ENCODE results near the gene CREG1.
A peak's percentile ranks its signal among the peaks of the same experiment; 100 is the strongest.

The CREG1 gene

DNA sequence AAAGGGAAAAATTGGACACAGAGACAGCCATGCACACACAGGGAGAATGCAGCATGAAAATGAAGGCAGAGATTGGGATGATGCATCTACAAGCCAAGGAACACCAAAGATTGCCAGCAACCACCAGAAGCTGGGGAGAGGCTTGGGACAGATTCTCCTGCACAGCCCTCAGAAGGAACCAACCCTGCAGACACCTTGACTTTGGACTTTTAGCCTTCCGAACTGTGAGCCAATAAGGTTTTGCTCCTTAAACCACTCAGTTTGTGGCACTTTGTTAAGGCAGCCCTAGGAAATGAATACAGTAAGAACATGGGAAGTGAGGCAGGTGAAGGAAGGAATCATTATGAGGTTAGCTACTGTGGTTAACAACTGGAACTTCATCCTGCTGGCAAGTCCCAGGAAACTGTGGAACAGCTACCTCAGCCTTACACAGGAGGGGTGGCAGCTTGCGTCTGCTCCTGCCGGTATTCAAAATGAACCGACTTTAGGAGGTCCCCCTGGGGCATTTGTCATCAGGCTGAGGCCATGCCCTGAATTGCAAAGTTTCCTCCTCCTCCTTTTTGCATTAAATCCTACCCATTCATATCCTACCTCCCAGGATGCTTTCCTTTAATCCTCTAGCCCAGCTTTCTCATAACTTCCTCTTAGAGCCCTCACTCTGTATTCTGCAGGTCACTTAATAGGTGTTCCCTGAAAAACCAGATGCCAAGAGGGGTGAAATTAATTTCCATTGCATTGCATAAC lies 50.7 kb downstream of the CREG1 start:
- DNase-seq, result no peak

DNA sequence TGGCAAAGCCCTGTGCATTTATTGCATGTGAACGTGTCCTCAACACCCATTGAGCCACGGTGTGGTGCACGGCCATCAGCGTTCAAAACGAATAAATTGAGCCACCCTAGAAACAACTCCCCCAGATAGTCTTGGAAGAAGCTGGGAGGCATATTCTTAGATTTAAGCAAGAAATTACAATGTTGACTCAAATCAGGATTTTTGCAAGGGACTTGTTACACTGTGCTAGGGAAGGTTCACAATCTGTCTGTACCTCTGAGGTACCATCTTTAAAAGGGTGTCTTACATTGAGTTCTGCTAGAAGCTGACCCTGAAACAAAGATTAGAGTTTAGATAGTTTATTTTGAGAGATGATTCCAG lies 51.4 kb downstream of the CREG1 start:
- DNase-seq, result no peak

DNA sequence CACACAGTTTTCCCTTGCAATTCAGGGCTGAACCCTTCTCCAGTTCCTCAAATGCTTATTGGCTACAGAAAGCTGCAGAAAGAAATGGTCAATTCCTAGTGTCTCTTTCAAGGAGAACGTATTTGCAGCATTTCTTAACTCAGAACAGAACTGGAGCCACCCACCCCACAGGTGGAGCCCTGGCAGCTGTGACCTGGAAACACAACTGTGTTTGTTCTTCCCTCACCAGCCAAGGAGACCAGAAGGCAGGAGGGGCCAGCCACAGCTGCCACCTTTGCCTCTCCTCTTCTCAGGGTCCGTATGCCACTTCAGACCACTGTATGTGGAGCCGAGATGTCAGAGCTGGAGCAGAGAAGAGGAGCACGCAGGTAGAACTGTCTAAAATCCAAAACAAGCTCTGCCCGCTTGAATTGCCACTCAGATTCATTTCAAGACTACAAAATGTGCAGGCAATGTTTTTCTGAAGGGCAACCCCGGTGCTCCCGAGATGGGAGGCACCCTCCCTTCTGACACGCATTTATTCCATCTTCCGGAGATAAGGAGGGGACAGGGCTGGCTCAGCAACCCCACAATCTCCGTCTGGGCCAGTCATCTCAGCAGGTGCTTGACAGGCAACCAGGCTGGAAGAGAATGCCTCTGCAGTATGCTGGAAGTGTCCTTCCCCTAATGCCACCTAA lies 51.9 kb downstream of the CREG1 start:
- peak; percentile 18 for DNase-seq

DNA sequence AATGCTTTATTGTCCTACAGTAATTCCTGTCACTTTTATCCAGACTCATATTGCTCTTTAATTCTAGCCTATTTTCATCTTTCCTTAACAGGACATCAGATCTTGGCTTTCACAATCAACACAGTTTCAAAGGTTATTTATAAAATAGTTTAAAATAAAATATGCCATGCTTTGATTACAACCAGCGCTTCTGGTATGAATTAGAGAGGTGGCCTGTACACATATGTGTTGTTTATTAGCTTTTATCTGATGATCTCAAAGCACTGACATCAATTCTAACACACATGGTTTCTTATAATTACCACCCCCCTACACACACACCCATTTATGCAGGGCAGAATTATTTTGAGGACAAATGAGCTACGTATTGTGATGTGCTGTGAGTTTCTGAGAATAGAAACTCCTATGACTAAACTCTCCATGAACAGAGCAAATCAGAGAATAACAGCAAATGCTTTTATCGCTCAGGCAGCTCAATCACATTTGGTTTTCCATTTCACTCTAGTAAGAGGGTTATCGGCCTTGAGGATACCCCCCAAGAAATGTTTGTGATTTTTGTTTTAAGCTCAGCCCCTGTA lies 53.2 kb downstream of the CREG1 start:
- no peak for DNase-seq

DNA sequence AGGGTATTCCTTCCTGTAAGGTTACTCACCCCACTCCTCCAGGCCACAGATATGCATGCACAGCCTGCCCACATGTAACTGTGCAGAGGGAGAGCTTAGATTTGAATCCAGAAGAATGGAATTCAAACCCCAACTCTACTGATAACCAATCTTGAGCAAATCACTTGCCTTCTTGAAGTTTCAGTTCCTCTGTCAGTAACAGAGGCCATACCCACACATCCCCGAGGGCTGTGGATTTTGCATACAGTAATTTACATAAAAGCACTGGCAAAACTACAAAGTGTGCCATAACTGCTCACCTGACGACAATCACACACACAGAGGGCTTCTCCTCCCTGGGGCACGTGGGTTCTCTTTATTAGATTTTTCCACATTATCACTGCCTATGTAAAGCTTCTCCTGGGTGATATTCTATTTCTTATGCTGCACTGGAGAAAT lies 53.9 kb downstream of the CREG1 start:
- no peak for DNase-seq

DNA sequence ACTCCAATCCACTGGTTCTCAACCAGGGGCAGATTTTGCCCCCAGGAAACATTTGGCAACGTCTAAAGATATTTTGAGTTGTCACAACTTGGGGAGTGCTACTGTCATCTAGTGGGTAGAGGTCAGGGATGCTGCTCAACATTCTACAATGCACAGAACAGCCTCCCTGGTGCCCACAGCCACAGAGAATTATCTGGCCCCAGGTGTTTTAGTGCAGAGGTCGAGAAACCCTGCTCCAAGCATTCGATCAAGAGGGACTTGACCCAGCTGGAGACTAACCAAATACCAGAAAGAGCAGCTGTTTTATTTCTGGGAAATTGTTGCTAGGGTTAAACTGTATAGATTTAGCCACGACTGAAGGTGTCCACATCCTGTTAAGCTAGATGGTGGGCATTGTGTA lies 54.5 kb downstream of the CREG1 start:
- peak; percentile 61 for DNase-seq

DNA sequence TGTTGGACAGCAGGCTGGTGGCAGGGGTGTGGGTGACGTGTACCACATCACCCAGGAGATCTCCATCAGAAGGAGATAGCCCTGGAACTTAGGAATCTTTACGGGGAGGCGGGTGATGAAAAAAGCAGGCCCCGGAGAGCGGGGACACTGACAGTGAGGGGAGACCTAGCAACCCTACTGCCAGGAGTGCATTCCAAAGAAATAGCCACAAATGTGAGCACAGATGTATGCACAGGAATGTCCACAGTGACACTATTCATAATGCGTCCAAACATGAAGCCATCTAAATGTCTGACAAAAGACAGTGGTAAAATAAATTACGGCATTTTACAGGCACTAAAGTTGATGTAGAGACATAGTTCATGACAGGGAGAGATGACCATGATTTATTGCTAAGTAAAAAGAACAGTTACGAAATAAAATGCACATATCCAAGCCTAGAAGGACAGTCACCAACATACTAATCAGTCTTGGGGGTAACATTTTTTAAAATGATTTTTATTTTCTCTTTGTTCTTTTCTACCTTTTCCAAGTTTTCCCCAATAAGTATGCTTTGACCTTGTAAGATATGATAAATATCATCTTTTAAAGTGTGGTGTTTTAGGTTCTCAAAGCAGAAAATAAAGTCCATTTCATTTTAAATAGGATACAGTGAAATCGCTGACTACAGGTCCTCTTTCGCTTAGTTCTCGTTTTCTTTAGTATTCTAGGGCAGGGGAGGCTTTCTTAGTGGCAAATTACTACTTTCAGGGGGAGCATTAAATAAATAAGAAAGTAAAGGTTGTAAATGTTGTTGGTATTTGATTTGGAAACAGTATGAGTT lies 56.6 kb downstream of the CREG1 start:
- DNase-seq, result no peak

DNA sequence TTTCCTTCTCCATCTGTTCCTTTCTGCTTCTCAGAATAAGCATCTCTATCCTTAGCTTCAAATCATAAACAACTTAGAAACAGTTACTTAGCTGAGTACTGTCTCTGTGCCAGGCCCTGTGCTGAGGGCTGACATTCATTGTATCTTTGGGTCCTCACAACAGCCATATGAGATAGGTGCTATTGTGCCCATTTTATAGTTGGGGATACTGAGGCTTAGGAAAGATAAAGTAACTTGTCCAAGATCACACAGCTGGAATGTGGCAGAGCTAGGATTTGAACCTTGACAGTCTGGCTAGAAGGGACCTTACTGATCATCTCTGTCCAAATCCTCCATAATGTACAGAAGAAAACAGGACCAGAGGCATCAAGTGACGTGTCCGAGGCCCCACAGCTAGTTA lies 60.2 kb downstream of the CREG1 start:
- no peak for DNase-seq

DNA sequence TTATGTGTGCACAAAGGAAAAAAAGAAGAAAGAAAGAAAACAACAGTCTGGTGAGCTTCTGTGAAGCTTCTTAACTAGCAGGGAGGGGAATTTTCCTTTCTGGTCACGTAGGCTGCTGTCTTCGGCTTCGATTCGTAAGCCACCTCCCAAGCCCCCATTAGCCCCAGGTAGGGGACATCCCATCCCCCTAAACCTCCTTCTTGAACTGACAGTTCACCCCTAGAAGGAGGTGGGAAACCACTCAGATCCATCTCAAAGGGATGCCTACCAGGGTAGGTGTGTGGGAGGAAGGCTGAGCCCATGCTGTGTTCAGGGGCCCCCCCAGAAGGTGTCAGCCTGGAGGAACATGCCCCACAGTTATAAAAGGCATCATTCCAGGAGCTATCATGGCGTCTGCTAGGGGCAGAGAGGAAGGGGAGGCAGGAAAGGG lies 61.1 kb downstream of the CREG1 start:
- DNase-seq, result no peak

DNA sequence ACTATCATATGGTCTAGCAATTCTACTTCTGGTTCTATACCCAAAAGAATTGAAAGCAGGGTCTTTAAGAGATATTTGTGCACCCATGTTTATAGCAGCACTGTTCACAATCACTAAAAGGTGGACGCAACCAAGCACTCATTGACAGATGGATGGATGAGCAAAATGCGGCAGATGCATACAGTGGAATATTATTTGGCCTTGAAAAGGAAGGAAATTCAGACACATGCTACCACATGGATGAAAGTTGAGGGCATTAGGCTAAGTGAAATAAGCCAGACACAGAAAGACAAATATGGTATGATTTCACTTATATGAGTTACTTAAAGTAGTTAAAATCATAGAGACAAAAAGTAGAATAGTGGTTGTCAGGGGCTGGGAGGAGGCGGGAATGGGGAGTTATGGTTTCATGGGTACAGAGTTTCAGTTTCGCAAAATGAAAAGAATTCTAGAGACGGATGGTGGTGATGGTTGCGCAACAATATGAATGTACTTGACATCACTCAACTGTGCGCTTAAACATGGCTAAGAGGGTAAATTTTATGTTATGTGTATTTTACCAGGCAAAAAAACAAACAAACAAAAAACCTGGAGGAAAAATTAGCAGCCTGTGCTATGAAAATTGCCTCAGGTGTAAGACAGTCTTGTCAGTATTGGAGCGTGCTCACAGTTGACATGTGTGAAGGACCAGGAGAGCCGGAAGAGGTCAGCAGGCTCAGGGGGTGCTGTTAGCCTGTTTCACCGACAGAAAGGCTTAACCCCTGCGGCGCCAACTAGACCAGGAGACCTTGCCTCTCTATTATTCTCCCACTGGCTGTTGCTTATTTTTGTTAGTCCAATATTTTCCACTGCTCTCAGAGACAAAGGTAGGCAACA lies 61.7 kb downstream of the CREG1 start:
- no peak for DNase-seq

All from NCI-H146 (cell line).